Sigmoid colon (tissue), 7 donors: ENCODE results near the gene TNS2. TPM values are rescaled to one million over a fixed set of nuclear protein-coding genes. Genes with fewer than 3 reads are reported as not detected.

Source experiments
- DNase-seq: peaks from one replicate; pipeline ENCODE4 v3.0.0-alpha.2; 2019
- H3K27ac ChIP-seq, 4 donors: fragments of 200-600 bp; sonication (generic); one replicate each; pipeline ENCODE4 v1.5.1; 2016 to 2019; ENCODE audit warnings: mild to moderate bottlenecking in 1 of 4
- H3K27me3 ChIP-seq, 3 donors: fragments of 200-600 bp; sonication (generic); one replicate each; pipeline ENCODE4 v1.5.1; 2019; ENCODE audit warnings: mild to moderate bottlenecking in 1 of 3
- H3K36me3 ChIP-seq, 4 donors: fragments of 200-600 bp; sonication (generic); one replicate each; pipeline ENCODE4 v1.5.1; 2016 to 2019
- H3K4me1 ChIP-seq, 4 donors: fragments of 200-600 bp; sonication (generic); one replicate each; pipeline ENCODE4 v1.5.1; 2017 to 2019
- H3K4me3 ChIP-seq, 4 donors: fragments of 200-600 bp; sonication (generic); one replicate each; pipeline ENCODE4 v1.5.1; 2017 to 2019; ENCODE audit warnings: mild to moderate bottlenecking in 2 of 4, moderate library complexity in 1 of 4
- H3K9me3 ChIP-seq, 4 donors: fragments of 200-600 bp in 3 of 4; sonication (generic) in 3 of 4; one replicate each; pipeline versions ENCODE4 v1.5.1 to v1.6.1; 2013 to 2019
- EP300 ChIP-seq, 4 donors: sonication (generic); formaldehyde crosslinking; IDR thresholded peaks; one replicate each; pipeline ENCODE4 v1.6.1; 2017; ENCODE audit warnings: antibody characterized with exemption in 4 of 4
- POLR2A ChIP-seq, 2 donors: fragments of 450-650 bp; IDR thresholded peaks; one replicate each; pipeline ENCODE4 v1.6.1; 2016; ENCODE audit warnings: antibody characterized with exemption in 2 of 2, mild to moderate bottlenecking in 2 of 2, moderate library complexity in 2 of 2
- POLR2AphosphoS5 ChIP-seq, 4 donors: sonication (generic); formaldehyde crosslinking; IDR thresholded peaks; one replicate each; pipeline ENCODE4 v1.6.1; 2017; ENCODE audit warnings: antibody characterized with exemption in 4 of 4
- WGBS, 2 donors: extraction: QIAGEN DNeasy Blood & Tissue Kit; methylation state at CpG; one replicate each; pipeline ENCODE4 v1.1.7; 2013; 5-methylcytosine and 5-hydroxymethylcytosine counted together
- intact Hi-C: fragments of 100-400 bp; cut with DNase I; formaldehyde crosslinking; loops from one replicate; pipeline ENCODE4 v1.15.1; 2023
- polyA plus RNA-seq, 3 donors: library from polyadenylated mRNA; stranded (reverse); fragments of 200-250 nt; gene quantifications; one replicate each; pipeline ENCODE4 v1.2.3, GENCODE V29; 2013
- total RNA-seq, 4 donors: library from RNA; depleted of rRNA; stranded (reverse); fragments of >200 nt; gene quantifications; one replicate each; pipeline ENCODE4 v1.1.0, GENCODE V29; 2016
- TF ChIP-seq, protein P1 (sequence below), 4 experiments: fragments of 450-650 bp in 3 of 4; fragments of 200-600 bp in 1 of 4; IDR thresholded peaks; one replicate each; pipeline ENCODE4 v1.5.1; 2016 to 2019; ENCODE audit warnings: antibody characterized with exemption in 4 of 4, mild to moderate bottlenecking in 3 of 4, moderate library complexity in 2 of 4
- donor health status: healthy with polysubstance abuse.
- donor health status: Bipolar disorder and iron deficiency.
- donor health status: healthy.

TNS2 gene
- total and polyA plus RNA-seq, 7 donors: 12.5 to 117 (median 109) TPM

DNA sequence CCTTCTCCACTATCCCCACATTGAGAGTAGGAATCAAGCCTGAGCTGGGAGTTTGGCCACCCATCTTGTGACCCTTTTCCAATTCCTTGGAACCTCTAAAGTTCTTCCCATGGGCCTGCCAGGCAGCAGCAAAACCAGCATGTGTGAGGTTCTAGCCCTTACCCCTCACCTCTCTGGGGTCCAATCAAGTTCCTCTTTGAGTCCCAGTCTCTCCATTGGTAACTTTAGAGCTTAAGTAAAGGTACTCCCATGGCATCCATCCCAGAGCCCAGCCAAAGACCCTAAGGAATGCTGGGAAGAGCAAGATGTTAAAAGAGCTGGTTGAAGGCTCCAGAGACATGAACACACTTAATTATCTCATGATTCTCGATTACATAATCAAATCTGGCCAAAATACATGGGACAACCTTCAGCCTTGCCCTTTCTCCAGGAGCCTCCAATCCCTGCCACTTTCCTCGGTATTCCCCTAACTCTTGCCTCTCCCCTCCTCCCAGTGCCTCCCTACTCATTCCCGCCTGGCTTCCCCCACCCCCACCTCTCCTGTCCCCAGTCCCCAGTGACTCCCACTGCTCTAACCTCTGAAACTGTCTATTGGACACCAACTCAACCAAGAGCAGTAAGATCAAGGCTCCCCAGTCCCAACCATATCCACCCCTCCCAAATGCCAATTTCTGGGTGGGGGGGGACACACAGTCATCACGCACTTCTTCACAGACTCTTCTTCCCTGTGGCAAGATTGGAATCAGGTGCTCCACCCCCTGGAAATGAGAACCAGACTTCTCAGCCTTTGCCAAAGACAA lies 4.8 kb upstream of the TNS2 start:
- intact Hi-C loops: no loop called here
- TF ChIP-seq, protein P1, sequence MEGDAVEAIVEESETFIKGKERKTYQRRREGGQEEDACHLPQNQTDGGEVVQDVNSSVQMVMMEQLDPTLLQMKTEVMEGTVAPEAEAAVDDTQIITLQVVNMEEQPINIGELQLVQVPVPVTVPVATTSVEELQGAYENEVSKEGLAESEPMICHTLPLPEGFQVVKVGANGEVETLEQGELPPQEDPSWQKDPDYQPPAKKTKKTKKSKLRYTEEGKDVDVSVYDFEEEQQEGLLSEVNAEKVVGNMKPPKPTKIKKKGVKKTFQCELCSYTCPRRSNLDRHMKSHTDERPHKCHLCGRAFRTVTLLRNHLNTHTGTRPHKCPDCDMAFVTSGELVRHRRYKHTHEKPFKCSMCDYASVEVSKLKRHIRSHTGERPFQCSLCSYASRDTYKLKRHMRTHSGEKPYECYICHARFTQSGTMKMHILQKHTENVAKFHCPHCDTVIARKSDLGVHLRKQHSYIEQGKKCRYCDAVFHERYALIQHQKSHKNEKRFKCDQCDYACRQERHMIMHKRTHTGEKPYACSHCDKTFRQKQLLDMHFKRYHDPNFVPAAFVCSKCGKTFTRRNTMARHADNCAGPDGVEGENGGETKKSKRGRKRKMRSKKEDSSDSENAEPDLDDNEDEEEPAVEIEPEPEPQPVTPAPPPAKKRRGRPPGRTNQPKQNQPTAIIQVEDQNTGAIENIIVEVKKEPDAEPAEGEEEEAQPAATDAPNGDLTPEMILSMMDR (IDR thresholded peaks at IDR 0.05): no peak
- TF ChIP-seq POLR2A (IDR thresholded peaks at IDR 0.05) (no peak), POLR2AphosphoS5 (IDR thresholded peaks at IDR 0.05) (no peak), EP300 (IDR thresholded peaks at IDR 0.05) (no peak)
- H3K36me3 ChIP-seq: peaks cover 0 to 19% (median 0%) of the 10 kb centered on the region in 4 donors
- H3K27ac ChIP-seq: peak overlapping the region; percentile 98 to 100 (median 98)
- no peaks in the 10 kb centered on the region for H3K27me3 ChIP-seq
- peak overlapping the region in 1 of 4 donors; percentile 62 for H3K4me3 ChIP-seq
- DNase-seq: peak; percentile 69
- no peaks in the 10 kb centered on the region for H3K9me3 ChIP-seq
- WGBS, 2 donors: 68 to 70% methylated on average over 4 of the region's 4 CpGs
- H3K4me1 ChIP-seq: peaks cover 0 to 62% (median 51%) of the 10 kb centered on the region in 4 donors

DNA sequence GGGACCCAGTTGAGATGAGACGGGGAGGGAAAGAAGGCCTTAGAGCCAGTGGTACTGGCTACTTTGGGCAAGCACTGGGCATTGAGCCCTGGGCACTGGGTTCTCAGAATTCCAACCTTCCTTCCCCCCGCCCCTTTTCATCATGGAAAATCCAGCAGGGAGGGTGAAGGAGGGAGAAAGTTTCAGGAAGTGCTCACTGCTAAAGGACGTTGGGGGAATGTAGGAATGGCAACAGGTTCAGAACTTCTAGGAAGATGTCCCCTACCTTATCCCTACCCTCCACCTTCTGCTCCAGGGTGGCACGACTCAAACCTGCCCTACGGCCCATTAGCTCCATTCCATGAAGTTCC lies 4.2 kb upstream of the TNS2 start:
- no peak for DNase-seq
- Histone ChIP-seq H3K27me3 (no peaks in the 10 kb centered on the region), H3K4me3 (peak overlapping the region in 3 of 4 donors; percentile 62 to 75 (median 74)), H3K36me3 (peaks cover 0 to 13% (median 0%) of the 10 kb centered on the region in 4 donors), H3K27ac (peak overlapping the region; percentile 98 to 100 (median 98)), H3K4me1 (peaks cover 0 to 68% (median 57%) of the 10 kb centered on the region in 4 donors), H3K9me3 (no peaks in the 10 kb centered on the region)
- intact Hi-C loops: no loop called here
- TF ChIP-seq, protein P1 (IDR thresholded peaks at IDR 0.05): no peak
- TF ChIP-seq EP300 (IDR thresholded peaks at IDR 0.05) (no peak), POLR2AphosphoS5 (IDR thresholded peaks at IDR 0.05) (peak in 3 of 4 donors; percentile 56 to 81 (median 71)), POLR2A (IDR thresholded peaks at IDR 0.05) (peak in 1 of 2 donors; percentile 42)
- WGBS, 2 donors: 42 to 50% methylated on average over 5 of the region's 5 CpGs

DNA sequence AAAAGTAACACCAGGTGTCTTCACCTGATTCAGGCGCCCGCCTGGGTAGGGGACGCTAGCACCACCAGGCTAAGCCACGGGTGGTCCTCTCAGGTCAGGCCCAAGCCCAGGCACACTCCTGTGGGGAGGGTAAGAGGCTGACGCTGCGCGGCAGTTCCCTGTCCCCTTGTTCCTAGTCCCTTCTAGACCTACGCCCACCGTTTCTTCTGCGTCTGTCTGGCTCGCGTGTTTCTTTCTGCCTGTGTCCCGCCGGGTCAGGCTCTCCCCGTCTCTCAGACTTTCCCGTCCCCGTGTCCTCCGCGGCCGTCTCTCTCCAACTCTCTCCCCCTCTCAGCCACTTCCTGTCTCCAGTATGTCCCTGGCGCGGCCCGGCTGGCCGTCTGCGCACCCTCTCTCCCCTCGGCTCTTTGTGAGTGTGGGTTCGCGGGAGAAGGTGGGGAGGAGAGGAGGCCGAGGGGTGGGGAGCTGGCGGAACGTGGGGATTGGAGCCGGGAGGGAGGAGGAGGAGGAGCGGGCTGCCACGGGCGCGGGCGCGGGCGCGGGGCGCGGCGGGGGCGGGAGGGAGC lies 3.1 kb upstream of the TNS2 start:
- Histone ChIP-seq H3K27me3 (no peaks in the 10 kb centered on the region), H3K27ac (peak overlapping the region; percentile 98 to 100 (median 98)), H3K36me3 (peaks cover 0 to 9% (median 0%) of the 10 kb centered on the region in 4 donors), H3K4me3 (peak overlapping the region; percentile 62 to 75 (median 74)), H3K9me3 (no peaks in the 10 kb centered on the region), H3K4me1 (peaks cover 0 to 79% (median 68%) of the 10 kb centered on the region in 4 donors)
- WGBS, 2 donors: 0 to 1% methylated on average over 44 of the region's 44 CpGs
- peak; percentile 97 for DNase-seq
- intact Hi-C loops: no loop called here
- TF ChIP-seq EP300 (IDR thresholded peaks at IDR 0.05) (no peak), POLR2AphosphoS5 (IDR thresholded peaks at IDR 0.05) (peak; percentile 99 to 100 (median 99)), POLR2A (IDR thresholded peaks at IDR 0.05) (peak; percentile 97 to 99)
- TF ChIP-seq, protein P1 (IDR thresholded peaks at IDR 0.05): no peak

DNA sequence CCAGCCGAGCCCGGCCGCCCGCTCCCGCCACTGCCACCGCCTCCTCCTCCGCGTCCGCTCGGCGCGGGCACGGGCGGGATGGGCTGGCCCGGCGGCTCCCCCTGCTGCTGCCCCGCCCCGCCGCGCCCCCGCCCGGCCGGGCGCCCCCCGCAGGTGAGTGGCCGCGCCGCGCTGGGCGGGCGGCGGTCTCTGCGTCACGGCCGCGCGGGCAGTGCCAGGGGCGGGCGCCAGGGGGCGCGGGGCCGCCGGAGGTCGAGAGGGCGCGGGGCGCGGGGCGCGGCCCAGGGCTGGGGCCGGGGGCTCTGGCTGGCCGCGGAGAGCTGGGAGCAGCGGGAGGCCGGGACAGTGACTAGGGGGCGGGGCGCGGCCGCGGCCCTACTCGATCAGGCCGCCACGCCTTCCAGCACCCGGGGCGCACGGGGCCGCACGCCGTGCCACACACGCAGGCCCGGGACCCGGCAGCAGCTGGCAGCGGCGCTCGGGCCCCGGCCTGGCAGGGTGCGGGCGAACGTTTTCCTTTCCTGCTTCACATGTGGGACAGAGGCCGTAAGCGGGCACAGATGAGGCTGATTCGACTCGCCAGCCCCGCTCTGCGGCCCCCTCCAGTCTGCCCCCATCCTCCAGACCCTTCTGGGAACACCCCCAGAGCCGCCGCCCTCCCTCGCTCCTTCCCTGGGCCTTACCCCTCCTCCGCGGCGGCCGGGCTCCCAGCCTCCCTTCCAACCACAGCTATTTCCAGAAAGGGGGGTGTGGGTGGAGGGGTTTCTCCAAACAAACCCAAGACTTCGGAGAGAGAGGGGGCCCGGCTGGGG lies 2.4 kb upstream of the TNS2 start:
- 1 to 2% methylated on average over 94 of the region's 94 CpGs for WGBS, 2 donors
- intact Hi-C loops: loop anchor here (2.0 kb wide), 1 partner anchor 31 kb away; the partner anchor contains the start of gene SPRYD3
- Histone ChIP-seq H3K9me3 (no peaks in the 10 kb centered on the region), H3K27ac (peak overlapping the region; percentile 98 to 100 (median 98)), H3K4me3 (peak overlapping the region; percentile 48 to 75 (median 68)), H3K36me3 (peaks cover 0 to 14% (median 0%) of the 10 kb centered on the region in 4 donors), H3K27me3 (no peaks in the 10 kb centered on the region), H3K4me1 (peaks cover 0 to 86% (median 75%) of the 10 kb centered on the region in 4 donors)
- TF ChIP-seq POLR2AphosphoS5 (IDR thresholded peaks at IDR 0.05): peak in 3 of 4 donors; percentile 41 to 72 (median 65)
- TF ChIP-seq EP300 (IDR thresholded peaks at IDR 0.05): no peak
- TF ChIP-seq, protein P1 (IDR thresholded peaks at IDR 0.05): no peak
- TF ChIP-seq POLR2A (IDR thresholded peaks at IDR 0.05): peak in 1 of 2 donors; percentile 44
- DNase-seq: peak; percentile 94
